Smooth muscle cell (in vitro differentiated cells): ENCODE measurements around the gene STXBP6. TPM values are rescaled to one million over a fixed set of nuclear protein-coding genes. Genes with fewer than 3 reads are reported as not detected.

Experiments used
- DNase-seq: peaks from one replicate; lab custom pipeline; 2025; ENCODE audit not compliant: unreplicated experiment; lab: John Stamatoyannopoulos, UW
- H2AFZ ChIP-seq: fragments of 200-600 bp; sonication (generic); 2 replicates; pipeline ENCODE4 v1.6.0; 2016; ENCODE audit warnings: antibody characterized with exemption, low read depth, mild to moderate bottlenecking
- H3F3A ChIP-seq: fragments of 200-600 bp; sonication (generic); 2 replicates; pipeline ENCODE4 v1.6.0; 2017; ENCODE audit warnings: antibody characterized with exemption, low read depth
- H3K27ac ChIP-seq: fragments of 200-600 bp; sonication (generic); 2 replicates; pipeline ENCODE4 v1.5.1; 2016; ENCODE audit warnings: low read depth, mild to moderate bottlenecking
- H3K27me3 ChIP-seq: fragments of 200-600 bp; sonication (generic); 2 replicates; pipeline ENCODE4 v1.6.1; 2016; ENCODE audit warnings: low read depth, mild to moderate bottlenecking
- H3K36me3 ChIP-seq: fragments of 200-600 bp; sonication (generic); 2 replicates; pipeline ENCODE4 v1.5.1; 2016; ENCODE audit warnings: low read depth
- H3K4me1 ChIP-seq: fragments of 200-600 bp; sonication (generic); 2 replicates; pipeline ENCODE4 v1.5.1; 2016; ENCODE audit warnings: low read depth
- H3K4me2 ChIP-seq: fragments of 200-600 bp; sonication (generic); 2 replicates; pipeline ENCODE4 v1.6.0; 2016; ENCODE audit warnings: mild to moderate bottlenecking
- H3K4me3 ChIP-seq: fragments of 200-600 bp; sonication (generic); 2 replicates; pipeline ENCODE4 v1.5.1; 2016; ENCODE audit warnings: mild to moderate bottlenecking
- H3K79me2 ChIP-seq: fragments of 200-600 bp; sonication (generic); 2 replicates; pipeline ENCODE4 v1.6.0; 2016; ENCODE audit warnings: low read depth, mild to moderate bottlenecking
- H3K9ac ChIP-seq: fragments of 200-600 bp; sonication (generic); 2 replicates; pipeline ENCODE4 v1.6.0; 2016; ENCODE audit warnings: low read depth
- H3K9me3 ChIP-seq: fragments of 200-600 bp; sonication (generic); replicated peaks from 2 replicates; pipeline ENCODE4 v1.5.1; 2016; ENCODE audit warnings: low read depth
- H4K20me1 ChIP-seq: fragments of 200-600 bp; sonication (generic); 2 replicates; pipeline ENCODE4 v1.6.0; 2016; ENCODE audit warnings: low read depth
- WGBS: methylation state at CpG from one replicate; pipeline ENCODE4 v1.1.7; 2016; ENCODE audit warnings: low lambda C conversion rate; 5-methylcytosine and 5-hydroxymethylcytosine counted together
- polyA plus RNA-seq: library from polyadenylated mRNA; unstranded; fragments of >200 nt; fragmentation: Nextera tagmentation; extraction: Ambion mirVana; gene quantifications from 2 replicates; pipeline ENCODE4 v1.2.1, GENCODE V29; 2016
- total RNA-seq: library from RNA; depleted of rRNA; stranded (reverse); fragments of >200 nt; gene quantifications from 2 replicates; pipeline ENCODE4 v1.2.3, GENCODE V29; 2014
- TF ChIP-seq, protein P1 (sequence below): fragments of 200-600 bp; sonication (generic); IDR thresholded peaks from 2 replicates; pipeline ENCODE4 v1.5.1; 2017; ENCODE audit warnings: borderline replicate concordance, mild to moderate bottlenecking, antibody characterized with exemption; ENCODE audit not compliant: insufficient read depth, poor library complexity, severe bottlenecking

Gene STXBP6
- total and polyA plus RNA-seq, 2 experiments from 2014 or later = 144 to 170 TPM

DNA sequence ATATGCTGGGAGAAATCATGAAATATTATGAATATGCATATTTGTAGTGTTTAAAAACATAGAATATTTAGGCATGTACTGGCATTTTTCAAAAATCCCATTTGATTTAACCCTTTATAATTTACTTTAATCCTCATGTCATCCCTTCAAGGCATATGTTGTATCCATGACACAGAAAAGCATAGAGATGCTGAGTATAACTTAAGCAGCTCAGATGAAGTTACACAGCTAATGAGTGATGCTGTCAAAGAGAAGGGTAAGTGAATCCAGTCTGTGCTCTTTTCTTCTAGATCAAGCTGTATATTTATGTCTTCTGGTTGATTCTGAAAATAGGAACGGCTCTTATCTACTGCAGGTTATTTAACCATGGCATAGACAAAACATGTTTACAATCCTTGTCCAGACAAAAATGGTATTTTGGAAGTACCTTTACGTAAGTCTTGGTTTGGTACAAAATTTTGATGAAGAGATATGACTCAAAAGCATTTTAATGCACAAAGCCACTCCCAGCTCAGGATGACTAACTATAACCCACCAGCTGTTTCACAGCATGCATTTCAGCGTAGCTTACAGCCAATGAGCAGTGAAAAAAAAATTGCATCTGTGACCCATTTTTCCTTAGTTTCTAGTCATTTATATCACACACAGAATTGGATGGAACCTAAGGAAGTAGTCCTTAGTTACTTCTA lies 201.7 kb downstream of the STXBP6 start:
- Histone ChIP-seq H3K27me3 (no peaks in the 10 kb centered on the region), H3K27ac (peak overlapping the region; percentile 33), H3K9me3 (no peaks in the 10 kb centered on the region), H3K79me2 (no peaks in the 10 kb centered on the region), H4K20me1 (peaks cover 37% of the 10 kb centered on the region), H3K4me3 (no peak overlapping the region), H3K4me1 (peaks cover 18% of the 10 kb centered on the region), H3K36me3 (no peaks in the 10 kb centered on the region), H2AFZ (no peak overlapping the region), H3K4me2 (peak overlapping the region; percentile 43), H3F3A (peaks cover 22% of the 10 kb centered on the region), H3K9ac (no peak overlapping the region)
- DNase-seq = no peak
- 43% methylated on average over 3 of the region's 3 CpGs for WGBS
- TF ChIP-seq, protein P1, sequence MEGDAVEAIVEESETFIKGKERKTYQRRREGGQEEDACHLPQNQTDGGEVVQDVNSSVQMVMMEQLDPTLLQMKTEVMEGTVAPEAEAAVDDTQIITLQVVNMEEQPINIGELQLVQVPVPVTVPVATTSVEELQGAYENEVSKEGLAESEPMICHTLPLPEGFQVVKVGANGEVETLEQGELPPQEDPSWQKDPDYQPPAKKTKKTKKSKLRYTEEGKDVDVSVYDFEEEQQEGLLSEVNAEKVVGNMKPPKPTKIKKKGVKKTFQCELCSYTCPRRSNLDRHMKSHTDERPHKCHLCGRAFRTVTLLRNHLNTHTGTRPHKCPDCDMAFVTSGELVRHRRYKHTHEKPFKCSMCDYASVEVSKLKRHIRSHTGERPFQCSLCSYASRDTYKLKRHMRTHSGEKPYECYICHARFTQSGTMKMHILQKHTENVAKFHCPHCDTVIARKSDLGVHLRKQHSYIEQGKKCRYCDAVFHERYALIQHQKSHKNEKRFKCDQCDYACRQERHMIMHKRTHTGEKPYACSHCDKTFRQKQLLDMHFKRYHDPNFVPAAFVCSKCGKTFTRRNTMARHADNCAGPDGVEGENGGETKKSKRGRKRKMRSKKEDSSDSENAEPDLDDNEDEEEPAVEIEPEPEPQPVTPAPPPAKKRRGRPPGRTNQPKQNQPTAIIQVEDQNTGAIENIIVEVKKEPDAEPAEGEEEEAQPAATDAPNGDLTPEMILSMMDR = no peak

DNA sequence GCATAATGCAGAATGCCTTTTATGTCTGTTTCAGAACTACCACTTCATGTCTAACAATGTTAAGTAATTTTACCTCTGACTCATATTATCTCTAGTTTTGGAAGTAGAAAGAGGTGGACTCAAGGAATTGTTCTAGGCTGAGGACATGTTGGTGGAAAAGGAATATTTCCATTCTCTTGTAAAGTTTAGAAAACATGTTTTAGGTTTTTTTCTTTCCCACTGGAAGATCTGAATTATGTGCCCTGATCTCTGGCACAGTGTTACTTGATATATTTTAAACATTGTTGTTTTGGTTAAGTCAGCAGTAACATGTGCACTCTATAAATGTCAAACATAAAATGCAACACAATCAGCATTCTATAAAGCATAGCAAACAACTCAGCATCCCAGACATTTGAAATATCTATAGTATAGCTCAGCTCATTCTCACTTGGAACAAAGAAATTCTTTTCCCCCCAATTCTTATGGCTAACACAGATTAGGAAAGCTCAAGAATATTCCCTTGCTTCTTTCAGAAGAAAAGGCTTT lies 202.3 kb downstream of the STXBP6 start:
- Histone ChIP-seq H3K9ac (no peak overlapping the region), H3K4me2 (peak overlapping the region; percentile 18), H3K9me3 (no peaks in the 10 kb centered on the region), H3K79me2 (no peaks in the 10 kb centered on the region), H3K36me3 (no peaks in the 10 kb centered on the region), H2AFZ (no peak overlapping the region), H3K27ac (peak overlapping the region; percentile 33), H3F3A (peaks cover 22% of the 10 kb centered on the region), H3K4me3 (no peak overlapping the region), H3K27me3 (no peaks in the 10 kb centered on the region), H3K4me1 (peaks cover 18% of the 10 kb centered on the region), H4K20me1 (peaks cover 33% of the 10 kb centered on the region)
- TF ChIP-seq, protein P1 = no peak
- DNase-seq = no peak

DNA sequence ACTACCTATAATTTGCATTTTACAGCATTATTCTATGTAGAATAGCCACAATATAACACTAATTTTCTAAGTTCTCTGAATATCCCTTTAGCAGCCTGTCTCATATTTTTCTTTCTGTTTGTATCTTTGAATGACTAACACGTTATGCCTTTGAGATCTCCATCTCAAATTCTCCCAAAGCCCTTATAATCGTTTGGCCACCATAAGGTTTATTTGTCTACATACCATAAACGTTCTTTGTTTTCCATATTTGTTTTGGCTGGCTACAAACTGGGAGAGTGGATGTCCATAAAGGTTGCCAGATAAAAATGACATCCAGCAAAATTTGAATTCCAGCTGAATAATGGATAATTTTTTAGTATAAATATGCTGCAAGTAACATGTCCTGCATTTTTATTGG lies 203.7 kb downstream of the STXBP6 start:
- no peak overlapping the region for H3K9ac ChIP-seq
- DNase-seq = no peak
- H3K27me3 ChIP-seq = no peaks in the 10 kb centered on the region
- no peak overlapping the region for H3K4me3 ChIP-seq
- H3K4me2 ChIP-seq = peak overlapping the region; percentile 42
- no peaks in the 10 kb centered on the region for H3K9me3 ChIP-seq
- H3K36me3 ChIP-seq = peaks cover 7% of the 10 kb centered on the region
- no peak overlapping the region for H2AFZ ChIP-seq
- peaks cover 22% of the 10 kb centered on the region for H3F3A ChIP-seq
- no peaks in the 10 kb centered on the region for H3K79me2 ChIP-seq
- WGBS = 46% methylated on average over 3 of the region's 3 CpGs
- TF ChIP-seq, protein P1 = no peak
- peaks cover 11% of the 10 kb centered on the region for H3K4me1 ChIP-seq
- peaks cover 23% of the 10 kb centered on the region for H4K20me1 ChIP-seq
- peak overlapping the region; percentile 25 for H3K27ac ChIP-seq

GRCh38 chr14:24845851-24846250 lies 204.1 kb downstream of the STXBP6 start:
- no peaks in the 10 kb centered on the region for H3K79me2 ChIP-seq
- H4K20me1 ChIP-seq = peaks cover 23% of the 10 kb centered on the region
- peak overlapping the region; percentile 25 for H3K27ac ChIP-seq
- H3K9me3 ChIP-seq = no peaks in the 10 kb centered on the region
- 83% methylated on average over 2 of the region's 2 CpGs for WGBS
- peak overlapping the region; percentile 42 for H3K4me2 ChIP-seq
- H2AFZ ChIP-seq = no peak overlapping the region
- TF ChIP-seq, protein P1 = no peak
- no peak overlapping the region for H3K4me3 ChIP-seq
- no peak for DNase-seq
- peaks cover 7% of the 10 kb centered on the region for H3K36me3 ChIP-seq
- H3F3A ChIP-seq = peaks cover 20% of the 10 kb centered on the region
- no peak overlapping the region for H3K9ac ChIP-seq
- peaks cover 11% of the 10 kb centered on the region for H3K4me1 ChIP-seq
- no peaks in the 10 kb centered on the region for H3K27me3 ChIP-seq
